Loucy (cell line): ENCODE data around the gene LTB4R2.

Source experiments
- H2AFZ ChIP-seq: fragments of 200-600 bp; sonication (generic); 2 replicates; pipeline ENCODE4 v1.6.0; 2016; ENCODE audit warnings: antibody characterized with exemption, mild to moderate bottlenecking, low read length, moderate library complexity
- H3F3A ChIP-seq: fragments of 200-600 bp; 2 replicates; pipeline ENCODE4 v1.6.0; 2016; ENCODE audit warnings: antibody characterized with exemption, low read depth, mild to moderate bottlenecking
- H3K27me3 ChIP-seq: fragments of 200-600 bp; sonication (generic); 2 replicates; pipeline ENCODE4 v1.6.1; 2014; ENCODE audit warnings: low read length, mild to moderate bottlenecking; ENCODE audit not compliant: insufficient read depth, poor library complexity, severe bottlenecking
- H3K36me3 ChIP-seq: fragments of 200-600 bp; sonication (generic); 2 replicates; pipeline ENCODE4 v1.6.1; 2016; ENCODE audit warnings: low read length; ENCODE audit not compliant: insufficient read depth
- H3K4me1 ChIP-seq: fragments of 200-600 bp; sonication (generic); 2 replicates; pipeline ENCODE4 v1.5.1; 2014; ENCODE audit warnings: low read length, mild to moderate bottlenecking; ENCODE audit not compliant: insufficient read depth, poor library complexity, severe bottlenecking
- H3K4me2 ChIP-seq: fragments of 200-600 bp; sonication (generic); 2 replicates; pipeline ENCODE4 v1.6.0; 2014; ENCODE audit warnings: antibody characterized with exemption, low read length, low read depth, mild to moderate bottlenecking; ENCODE audit not compliant: poor library complexity, severe bottlenecking
- H3K4me3 ChIP-seq: fragments of 200-600 bp; sonication (generic); 2 replicates; pipeline ENCODE4 v1.5.1; 2014; ENCODE audit warnings: low read length, mild to moderate bottlenecking, mixed read lengths; ENCODE audit not compliant: poor library complexity, severe bottlenecking
- H3K79me2 ChIP-seq: fragments of 200-600 bp; sonication (generic); 2 replicates; pipeline ENCODE4 v1.6.1; 2014; ENCODE audit warnings: low read length; ENCODE audit not compliant: insufficient read depth
- H3K9ac ChIP-seq: fragments of 200-600 bp; sonication (generic); 2 replicates; pipeline ENCODE4 v1.6.0; 2014; ENCODE audit warnings: mild to moderate bottlenecking, low read depth, low read length, moderate library complexity; ENCODE audit not compliant: poor library complexity, severe bottlenecking
- H3K9me2 ChIP-seq: fragments of 200-600 bp; sonication (generic); replicated peaks from 2 replicates; pipeline ENCODE4 v1.6.1; 2016; ENCODE audit warnings: low read depth, low read length, mixed read lengths
- H3K9me3 ChIP-seq: fragments of 200-600 bp; sonication (generic); 2 replicates; pipeline ENCODE4 v1.6.1; 2014; ENCODE audit warnings: mild to moderate bottlenecking, antibody characterized with exemption, low read length, low read depth; ENCODE audit not compliant: insufficient read depth
- H4K20me1 ChIP-seq: fragments of 200-600 bp; sonication (generic); 2 replicates; pipeline ENCODE4 v1.6.0; 2014; ENCODE audit warnings: antibody characterized with exemption, low read length, mild to moderate bottlenecking; ENCODE audit not compliant: insufficient read depth, poor library complexity, severe bottlenecking
- CTCF ChIP-seq: fragments of 200-600 bp; sonication (generic); conservative IDR thresholded peaks from 2 replicates; pipeline ENCODE4 v1.5.1; 2014; ENCODE audit warnings: mild to moderate bottlenecking, antibody characterized with exemption, low read length
- EZH2phosphoT487 ChIP-seq: fragments of 200-600 bp; IDR thresholded peaks from 2 replicates; pipeline ENCODE4 v1.6.1; 2018; ENCODE audit warnings: antibody characterized with exemption, mild to moderate bottlenecking, moderate library complexity, borderline replicate concordance

Gene LTB4R2

GRCh38 chr14:24264298-24264697 is 45.6 kb upstream of the LTB4R2 start:
- Histone ChIP-seq H3F3A (no peaks in the 10 kb centered on the region), H4K20me1 (no peaks in the 10 kb centered on the region), H3K9me2 (no peaks in the 10 kb centered on the region), H3K79me2 (no peaks in the 10 kb centered on the region), H3K9me3 (no peaks in the 10 kb centered on the region), H3K4me1 (no peaks in the 10 kb centered on the region), H3K4me3 (no peak overlapping the region), H2AFZ (no peak overlapping the region), H3K36me3 (no peaks in the 10 kb centered on the region), H3K9ac (no peak overlapping the region), H3K27me3 (no peaks in the 10 kb centered on the region), H3K4me2 (no peak overlapping the region)
- TF ChIP-seq CTCF, result no peak
- no peak for TF ChIP-seq EZH2phosphoT487

- Histone ChIP-seq H3K36me3 (no peaks in the 10 kb centered on the region), H3K4me3 (no peak overlapping the region), H3K9me3 (no peaks in the 10 kb centered on the region), H3K9me2 (no peaks in the 10 kb centered on the region), H3K79me2 (peaks cover 5% of the 10 kb centered on the region; the same call in 1 of the 2 replicates), H2AFZ (no peak overlapping the region), H3K4me2 (no peak overlapping the region), H3K4me1 (peaks cover 7% of the 10 kb centered on the region), H3K27me3 (no peaks in the 10 kb centered on the region), H3F3A (no peaks in the 10 kb centered on the region), H3K9ac (no peak overlapping the region), H4K20me1 (no peaks in the 10 kb centered on the region)
- TF ChIP-seq EZH2phosphoT487 (no peak), CTCF (no peak)
These were observed 43.3 kb upstream of the LTB4R2 start for GRCh38 chr14:24266344-24267244.

- no peak for TF ChIP-seq CTCF
- TF ChIP-seq EZH2phosphoT487, result no peak
- Histone ChIP-seq H3K79me2 (peaks cover 13% of the 10 kb centered on the region; the same call in 1 of the 2 replicates), H3K36me3 (no peaks in the 10 kb centered on the region), H3K9me2 (no peaks in the 10 kb centered on the region), H3K4me1 (peaks cover 14% of the 10 kb centered on the region), H3F3A (no peaks in the 10 kb centered on the region), H3K4me2 (no peak overlapping the region), H4K20me1 (no peaks in the 10 kb centered on the region), H3K4me3 (no peak overlapping the region), H3K9ac (no peak overlapping the region), H2AFZ (no peak overlapping the region), H3K9me3 (no peaks in the 10 kb centered on the region), H3K27me3 (no peaks in the 10 kb centered on the region)
These were observed 42.4 kb upstream of the LTB4R2 start for GRCh38 chr14:24267516-24267915.
